ENCODE data around the gene FZD1.

GRCh38 chr7:91264924-91265681, 870 bp downstream of the FZD1 start:
- TF ChIP-seq POLR2AphosphoS5 (IDR thresholded peaks at IDR 0.05; ENCODE audit: low read depth, low read length) = no peak
- TF ChIP-seq POLR2A (IDR thresholded peaks at IDR 0.05; ENCODE audit: low read depth, low read length) = no peak

Data from GM12892 (cell line).